Gastroesophageal sphincter (tissue), 3 donors: ENCODE results near the gene RRP9.

Experiments
- CTCF ChIP-seq, 4 experiments: fragments of 200-600 bp in 2 of 4; fragments of 450-650 bp in 2 of 4; sonication (generic) in 1 of 4; IDR thresholded peaks; one replicate each; pipeline ENCODE4 v1.5.1; 2017 to 2019; ENCODE audit warnings: antibody characterized with exemption in 4 of 4, mild to moderate bottlenecking in 2 of 4, moderate library complexity in 2 of 4
- EP300 ChIP-seq: sonication (generic); formaldehyde crosslinking; IDR thresholded peaks from one replicate; pipeline ENCODE4 v1.6.1; 2017; ENCODE audit warnings: antibody characterized with exemption, mild to moderate bottlenecking
- POLR2A ChIP-seq, 2 donors: fragments of 450-650 bp; IDR thresholded peaks; one replicate each; pipeline ENCODE4 v1.6.1; 2017; ENCODE audit warnings: antibody characterized with exemption in 2 of 2, mild to moderate bottlenecking in 2 of 2, moderate library complexity in 1 of 2
- POLR2AphosphoS5 ChIP-seq: sonication (generic); formaldehyde crosslinking; IDR thresholded peaks from one replicate; pipeline ENCODE4 v1.6.1; 2017; ENCODE audit warnings: antibody characterized with exemption

GRCh38 chr3:51969841-51970240 is 28.1 kb upstream of the RRP9 start:
- TF ChIP-seq CTCF (IDR thresholded peaks at IDR 0.05) (no peak), POLR2A (IDR thresholded peaks at IDR 0.05) (no peak), EP300 (no peak), POLR2AphosphoS5 (no peak)
